Astrocyte (in vitro differentiated cells and primary cell): Measurements from ENCODE around the gene NKAIN2. TPM values are rescaled to one million over a fixed set of nuclear protein-coding genes. Genes with fewer than 3 reads are reported as not detected.

Source experiments
- DNase-seq: peaks from one replicate; pipeline ENCODE4 v3.0.0-alpha.2; 2010; ENCODE audit warnings: low read depth
- FAIRE-seq: peaks from 2 replicates; lab custom pipeline; 2011; peaks lifted over from hg19 to GRCh38; lab: Jason Lieb, UNC
- H2AFZ ChIP-seq: 2 replicates; pipeline ENCODE4 v1.6.0; 2012; ENCODE audit warnings: low read depth, low read length, inconsistent platforms
- H3K27ac ChIP-seq: 2 replicates; pipeline ENCODE4 v1.5.1; 2011; ENCODE audit warnings: low read depth, low read length, inconsistent platforms
- H3K27me3 ChIP-seq: 2 replicates; pipeline ENCODE4 v1.6.0; 2011; ENCODE audit warnings: low read length, inconsistent platforms; ENCODE audit not compliant: insufficient read depth
- H3K36me3 ChIP-seq: 2 replicates; pipeline ENCODE4 v1.5.1; 2011; ENCODE audit warnings: low read length, inconsistent platforms; ENCODE audit not compliant: insufficient read depth
- H3K4me1 ChIP-seq: 2 replicates; pipeline ENCODE4 v1.5.1; 2011; ENCODE audit warnings: low read length, inconsistent platforms; ENCODE audit not compliant: insufficient read depth
- H3K4me2 ChIP-seq: 2 replicates; pipeline ENCODE4 v1.6.0; 2012; ENCODE audit warnings: low read length, inconsistent platforms
- H3K4me3 ChIP-seq: 2 replicates; pipeline ENCODE4 v1.5.1; 2011; ENCODE audit warnings: low read depth, mild to moderate bottlenecking, low read length, inconsistent platforms; ENCODE audit not compliant: insufficient read depth
- H3K79me2 ChIP-seq: 2 replicates; pipeline ENCODE4 v1.6.0; 2012; ENCODE audit warnings: mild to moderate bottlenecking, low read length, inconsistent platforms; ENCODE audit not compliant: insufficient read depth
- H3K9ac ChIP-seq: 2 replicates; pipeline ENCODE4 v1.6.0; 2012; ENCODE audit warnings: mild to moderate bottlenecking, low read length, inconsistent platforms
- H3K9me3 ChIP-seq: 2 replicates; pipeline ENCODE4 v1.5.1; 2012; ENCODE audit warnings: low read depth, mild to moderate bottlenecking, low read length, inconsistent platforms; ENCODE audit not compliant: insufficient read depth
- H4K20me1 ChIP-seq: 2 replicates; pipeline ENCODE4 v1.6.0; 2012; ENCODE audit warnings: low read length, inconsistent platforms; ENCODE audit not compliant: insufficient read depth
- H3K27ac Mint-ChIP-seq: one replicate; pipeline ENCODE4 v1.8.0; 2021; ENCODE audit warnings: mild to moderate bottlenecking, mixed read lengths; ENCODE audit not compliant: unreplicated experiment
- H3K27me3 Mint-ChIP-seq: one replicate; pipeline ENCODE4 v1.8.0; 2021; ENCODE audit warnings: low read depth, mixed read lengths; ENCODE audit not compliant: unreplicated experiment
- H3K36me3 Mint-ChIP-seq: one replicate; pipeline ENCODE4 v1.8.0; 2021; ENCODE audit warnings: low read depth, mixed read lengths; ENCODE audit not compliant: unreplicated experiment
- H3K4me1 Mint-ChIP-seq: one replicate; pipeline ENCODE4 v1.8.0; 2021; ENCODE audit warnings: low read depth, mixed read lengths; ENCODE audit not compliant: unreplicated experiment
- H3K4me3 Mint-ChIP-seq: one replicate; pipeline ENCODE4 v1.8.0; 2021; ENCODE audit warnings: mild to moderate bottlenecking, moderate library complexity, mixed read lengths; ENCODE audit not compliant: unreplicated experiment
- H3K9me3 Mint-ChIP-seq: one replicate; pipeline ENCODE4 v1.8.0; 2021; ENCODE audit warnings: mild to moderate bottlenecking, mixed read lengths; ENCODE audit not compliant: unreplicated experiment
- EZH2 ChIP-seq: IDR thresholded peaks from 2 replicates; pipeline ENCODE4 v1.6.1; 2012; ENCODE audit warnings: mild to moderate bottlenecking, low read length, inconsistent platforms; ENCODE audit not compliant: insufficient read depth
- total RNA-seq: library from RNA; stranded (reverse); gene quantifications from 2 replicates; pipeline ENCODE4 v1.2.1, GENCODE V29; 2021
- TF ChIP-seq, protein P1 (sequence below): IDR thresholded peaks from 2 replicates; pipeline ENCODE4 v1.5.1; 2011; ENCODE audit warnings: low read depth, mild to moderate bottlenecking, inconsistent platforms, low read length, moderate library complexity; ENCODE audit not compliant: insufficient read depth

The NKAIN2 gene
- total RNA-seq, 1 donor from 2014 or later = 0.07 TPM

DNA sequence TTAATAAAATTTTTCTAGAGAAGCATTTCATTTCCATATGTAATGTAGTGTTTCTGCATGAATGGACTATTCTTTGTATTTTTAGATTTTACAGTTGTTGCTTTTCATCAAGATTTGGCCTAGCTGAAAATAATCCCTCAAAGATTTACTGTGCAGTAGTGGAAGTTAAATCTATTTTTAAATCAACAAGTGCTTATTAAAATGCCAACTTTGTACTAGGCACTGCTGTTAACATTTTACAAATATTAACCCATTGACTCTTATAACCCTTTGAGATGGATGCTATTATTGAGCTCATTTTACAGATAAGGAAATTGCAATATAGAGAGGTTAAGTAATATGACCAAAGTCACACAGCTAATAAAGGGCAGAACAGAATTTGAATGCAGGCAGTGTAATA is 274.5 kb downstream of the NKAIN2 start:
- H3K36me3 ChIP-seq = no peaks in the 10 kb centered on the region
- H3K4me1 ChIP-seq = no peaks in the 10 kb centered on the region
- H3K36me3 Mint-ChIP-seq = no peaks in the 10 kb centered on the region
- no peak overlapping the region for H2AFZ ChIP-seq
- no peaks in the 10 kb centered on the region for H3K9me3 Mint-ChIP-seq
- no peak for FAIRE-seq
- no peak overlapping the region for H3K27ac ChIP-seq
- no peak overlapping the region for H3K27ac Mint-ChIP-seq
- H3K79me2 ChIP-seq = no peaks in the 10 kb centered on the region
- H3K4me1 Mint-ChIP-seq = peaks cover 5% of the 10 kb centered on the region
- no peaks in the 10 kb centered on the region for H3K9me3 ChIP-seq
- no peak overlapping the region for H3K4me3 Mint-ChIP-seq
- no peak for TF ChIP-seq EZH2
- H3K27me3 Mint-ChIP-seq = no peaks in the 10 kb centered on the region
- H3K4me3 ChIP-seq = no peak overlapping the region
- no peaks in the 10 kb centered on the region for H4K20me1 ChIP-seq
- DNase-seq = no peak
- no peaks in the 10 kb centered on the region for H3K27me3 ChIP-seq
- H3K9ac ChIP-seq = no peak overlapping the region
- no peak overlapping the region for H3K4me2 ChIP-seq

DNA sequence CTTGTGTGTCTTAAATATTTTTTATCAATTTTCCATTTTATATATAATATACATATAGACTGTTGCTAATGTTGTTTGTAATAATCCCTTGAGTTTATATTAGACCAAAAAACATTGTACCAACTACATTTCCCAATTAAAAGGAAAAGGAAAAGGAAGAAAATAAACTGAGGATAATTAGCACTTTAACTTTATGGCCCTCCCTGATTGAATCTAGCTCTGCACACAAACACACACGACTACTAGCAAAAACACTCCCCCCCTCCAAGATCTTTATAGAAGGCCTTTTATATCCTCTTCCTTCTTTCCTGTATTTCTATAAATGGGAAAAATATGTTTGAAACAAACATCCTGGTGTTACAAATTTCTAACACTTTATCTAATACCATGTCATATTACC is 276.8 kb downstream of the NKAIN2 start:
- H3K36me3 Mint-ChIP-seq = no peaks in the 10 kb centered on the region
- FAIRE-seq = no peak
- H3K4me2 ChIP-seq = no peak overlapping the region

DNA sequence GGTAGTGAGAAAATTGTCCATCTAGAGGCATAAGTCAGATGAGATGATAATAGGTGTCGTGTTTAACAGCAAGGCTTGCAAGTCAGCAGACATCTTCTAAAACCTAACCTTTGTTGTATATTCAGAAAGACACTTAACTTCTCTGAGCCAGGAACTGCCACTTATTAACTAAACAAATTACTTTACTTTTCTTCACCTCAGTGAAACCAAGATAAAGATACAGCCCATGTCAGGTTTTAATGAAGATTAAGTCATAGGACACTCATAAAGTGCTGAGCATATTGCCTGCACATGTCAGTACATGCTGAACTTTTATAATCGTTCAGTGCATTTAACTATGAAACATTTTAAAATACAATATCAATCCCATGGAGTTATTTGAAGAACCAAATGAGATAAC is 286.8 kb downstream of the NKAIN2 start:
- DNase-seq (no peak), FAIRE-seq (no peak)
- Mint-ChIP-seq H3K27me3 (no peaks in the 10 kb centered on the region), H3K36me3 (no peaks in the 10 kb centered on the region), H3K4me3 (no peak overlapping the region), H3K9me3 (no peaks in the 10 kb centered on the region), H3K27ac (no peak overlapping the region), H3K4me1 (no peaks in the 10 kb centered on the region)
- H3K9ac ChIP-seq = no peak overlapping the region
- no peaks in the 10 kb centered on the region for H3K79me2 ChIP-seq
- H4K20me1 ChIP-seq = no peaks in the 10 kb centered on the region
- no peak overlapping the region for H2AFZ ChIP-seq
- no peaks in the 10 kb centered on the region for H3K27me3 ChIP-seq
- no peaks in the 10 kb centered on the region for H3K9me3 ChIP-seq
- no peak overlapping the region for H3K4me3 ChIP-seq
- H3K27ac ChIP-seq = no peak overlapping the region
- no peak overlapping the region for H3K4me2 ChIP-seq
- H3K36me3 ChIP-seq = no peaks in the 10 kb centered on the region
- TF ChIP-seq, protein P1, sequence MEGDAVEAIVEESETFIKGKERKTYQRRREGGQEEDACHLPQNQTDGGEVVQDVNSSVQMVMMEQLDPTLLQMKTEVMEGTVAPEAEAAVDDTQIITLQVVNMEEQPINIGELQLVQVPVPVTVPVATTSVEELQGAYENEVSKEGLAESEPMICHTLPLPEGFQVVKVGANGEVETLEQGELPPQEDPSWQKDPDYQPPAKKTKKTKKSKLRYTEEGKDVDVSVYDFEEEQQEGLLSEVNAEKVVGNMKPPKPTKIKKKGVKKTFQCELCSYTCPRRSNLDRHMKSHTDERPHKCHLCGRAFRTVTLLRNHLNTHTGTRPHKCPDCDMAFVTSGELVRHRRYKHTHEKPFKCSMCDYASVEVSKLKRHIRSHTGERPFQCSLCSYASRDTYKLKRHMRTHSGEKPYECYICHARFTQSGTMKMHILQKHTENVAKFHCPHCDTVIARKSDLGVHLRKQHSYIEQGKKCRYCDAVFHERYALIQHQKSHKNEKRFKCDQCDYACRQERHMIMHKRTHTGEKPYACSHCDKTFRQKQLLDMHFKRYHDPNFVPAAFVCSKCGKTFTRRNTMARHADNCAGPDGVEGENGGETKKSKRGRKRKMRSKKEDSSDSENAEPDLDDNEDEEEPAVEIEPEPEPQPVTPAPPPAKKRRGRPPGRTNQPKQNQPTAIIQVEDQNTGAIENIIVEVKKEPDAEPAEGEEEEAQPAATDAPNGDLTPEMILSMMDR = no peak
- TF ChIP-seq EZH2 = no peak
- no peaks in the 10 kb centered on the region for H3K4me1 ChIP-seq

More for the DNA sequence above, 276.8 kb downstream of the NKAIN2 start:
- no peak overlapping the region for H3K9ac ChIP-seq
- no peaks in the 10 kb centered on the region for H3K27me3 ChIP-seq
- no peak overlapping the region for H3K27ac ChIP-seq
- H3K79me2 ChIP-seq = no peaks in the 10 kb centered on the region
- H3K36me3 ChIP-seq = no peaks in the 10 kb centered on the region
- Mint-ChIP-seq H3K27me3 (no peaks in the 10 kb centered on the region), H3K4me3 (no peak overlapping the region), H3K4me1 (no peaks in the 10 kb centered on the region), H3K9me3 (no peaks in the 10 kb centered on the region), H3K27ac (no peak overlapping the region)
- no peak overlapping the region for H3K4me3 ChIP-seq
- H2AFZ ChIP-seq = no peak overlapping the region
- DNase-seq = no peak
- no peaks in the 10 kb centered on the region for H3K4me1 ChIP-seq
- TF ChIP-seq EZH2 = no peak
- TF ChIP-seq, protein P1 = no peak
- H4K20me1 ChIP-seq = no peaks in the 10 kb centered on the region
- no peaks in the 10 kb centered on the region for H3K9me3 ChIP-seq
